Fibroblast of villous mesenchyme (primary cell): ENCODE measurements around the gene FTO. TPM values are rescaled to one million over a fixed set of nuclear protein-coding genes. Genes with fewer than 3 reads are reported as not detected.

ENCODE experiments used
- DNase-seq: peaks from one replicate; pipeline ENCODE4 v3.0.0-alpha.2; 2010; ENCODE audit warnings: low read depth
- H3K4me3 ChIP-seq: 2 replicates; pipeline ENCODE4 v1.5.1; 2011; ENCODE audit warnings: low read depth, mild to moderate bottlenecking, low read length
- total RNA-seq: library from RNA; depleted of rRNA; stranded (reverse); fragments of >200 nt; gene quantifications from 2 replicates; pipeline ENCODE4 v1.2.3, GENCODE V29; 2012
- TF ChIP-seq, protein P1 (sequence below): IDR thresholded peaks from 2 replicates; pipeline ENCODE4 v1.5.1; 2012; ENCODE audit warnings: low read depth, mild to moderate bottlenecking, low read length; ENCODE audit not compliant: insufficient read depth

FTO gene
- total RNA-seq, 1 donor = 157 TPM

DNA sequence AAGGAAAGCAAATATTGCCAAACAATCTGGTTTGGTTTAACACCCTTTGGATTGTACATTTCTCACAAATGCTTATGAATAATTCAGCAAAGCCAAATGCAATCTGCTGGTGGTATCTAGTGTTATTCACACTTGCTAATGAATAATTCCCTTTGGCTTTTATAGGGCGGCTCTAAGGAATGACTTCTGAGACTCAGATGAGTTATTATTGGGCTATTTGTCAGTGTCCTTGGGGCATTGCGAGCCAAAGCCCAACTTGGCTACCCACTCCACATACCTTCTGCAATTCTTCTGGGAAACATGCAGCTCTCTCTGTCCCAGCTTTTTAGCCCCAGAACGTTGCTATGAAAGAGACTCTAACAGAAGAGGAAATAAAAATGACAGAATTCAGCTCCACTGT, 41.1 kb downstream of the FTO start:
- TF ChIP-seq, protein P1, sequence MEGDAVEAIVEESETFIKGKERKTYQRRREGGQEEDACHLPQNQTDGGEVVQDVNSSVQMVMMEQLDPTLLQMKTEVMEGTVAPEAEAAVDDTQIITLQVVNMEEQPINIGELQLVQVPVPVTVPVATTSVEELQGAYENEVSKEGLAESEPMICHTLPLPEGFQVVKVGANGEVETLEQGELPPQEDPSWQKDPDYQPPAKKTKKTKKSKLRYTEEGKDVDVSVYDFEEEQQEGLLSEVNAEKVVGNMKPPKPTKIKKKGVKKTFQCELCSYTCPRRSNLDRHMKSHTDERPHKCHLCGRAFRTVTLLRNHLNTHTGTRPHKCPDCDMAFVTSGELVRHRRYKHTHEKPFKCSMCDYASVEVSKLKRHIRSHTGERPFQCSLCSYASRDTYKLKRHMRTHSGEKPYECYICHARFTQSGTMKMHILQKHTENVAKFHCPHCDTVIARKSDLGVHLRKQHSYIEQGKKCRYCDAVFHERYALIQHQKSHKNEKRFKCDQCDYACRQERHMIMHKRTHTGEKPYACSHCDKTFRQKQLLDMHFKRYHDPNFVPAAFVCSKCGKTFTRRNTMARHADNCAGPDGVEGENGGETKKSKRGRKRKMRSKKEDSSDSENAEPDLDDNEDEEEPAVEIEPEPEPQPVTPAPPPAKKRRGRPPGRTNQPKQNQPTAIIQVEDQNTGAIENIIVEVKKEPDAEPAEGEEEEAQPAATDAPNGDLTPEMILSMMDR = no peak
- H3K4me3 ChIP-seq = no peak overlapping the region
- no peak for DNase-seq

DNA sequence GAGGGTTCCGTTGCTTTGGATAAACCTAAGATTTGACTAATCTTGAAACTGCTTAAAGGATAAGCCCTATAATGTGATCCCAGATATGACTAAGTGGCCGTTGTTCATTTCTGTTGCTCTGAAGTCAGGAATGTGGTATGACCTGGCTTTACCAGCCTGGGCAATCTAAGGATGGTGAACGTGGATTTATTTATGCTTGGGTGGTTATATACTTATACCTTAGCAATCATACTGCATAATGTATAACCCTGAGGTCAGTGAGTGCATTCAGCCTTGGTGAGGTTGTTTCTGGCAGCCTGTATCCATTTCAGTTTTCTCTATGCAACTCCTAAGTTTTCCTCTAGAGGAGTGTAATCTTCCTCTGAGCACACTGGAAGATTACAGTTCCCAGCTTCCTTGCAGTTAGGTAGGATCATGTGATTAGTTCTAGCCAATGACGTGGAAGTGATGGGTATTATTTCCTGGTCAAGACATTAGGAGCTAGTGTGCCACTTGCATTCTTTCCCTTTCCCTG, 41.9 kb downstream of the FTO start:
- no peak overlapping the region for H3K4me3 ChIP-seq

DNA sequence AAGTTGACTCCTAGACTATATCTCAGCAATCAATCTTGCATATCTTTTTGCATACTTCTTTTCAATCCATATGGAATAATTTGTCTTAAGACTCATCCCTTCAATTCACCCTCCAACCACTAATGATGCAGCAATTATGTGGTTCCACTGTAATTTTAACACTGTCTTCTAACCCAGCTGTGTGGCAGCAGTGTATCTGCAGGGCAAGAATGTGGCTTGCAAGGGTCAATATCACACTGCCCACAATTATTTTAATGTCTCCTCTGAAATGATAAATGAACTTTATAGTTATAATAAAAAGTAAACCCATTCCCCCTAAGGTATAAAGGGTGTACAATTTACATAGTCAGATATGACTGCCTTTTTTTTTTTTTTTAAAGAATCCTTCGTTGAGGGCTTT, 48.6 kb downstream of the FTO start:
- DNase-seq = no peak
- H3K4me3 ChIP-seq = no peak overlapping the region
- TF ChIP-seq, protein P1 = no peak

More for the DNA sequence above, 41.9 kb downstream of the FTO start:
- TF ChIP-seq, protein P1 = peak; percentile 26
- DNase-seq = peak; percentile 45

DNA sequence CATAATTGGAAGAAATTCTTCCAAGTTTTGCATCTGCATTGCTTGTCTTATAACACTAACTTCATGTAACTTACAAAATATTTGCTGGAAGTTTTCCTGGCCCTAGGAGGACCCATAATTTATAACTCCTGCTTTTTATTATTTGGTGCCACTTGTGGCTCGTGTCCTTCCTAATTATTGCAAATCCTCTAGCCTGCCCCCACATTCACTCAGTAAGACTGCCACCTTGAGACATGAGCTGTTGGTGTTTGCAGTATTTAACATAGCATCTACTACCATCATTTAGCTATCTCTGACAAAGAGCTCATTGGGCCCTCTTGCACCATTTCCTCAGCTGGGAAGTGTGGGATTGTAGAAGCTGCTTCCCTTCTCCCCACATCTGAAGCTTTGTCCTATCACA, 49.5 kb downstream of the FTO start:
- TF ChIP-seq, protein P1 = no peak
- H3K4me3 ChIP-seq = no peak overlapping the region
- no peak for DNase-seq

DNA sequence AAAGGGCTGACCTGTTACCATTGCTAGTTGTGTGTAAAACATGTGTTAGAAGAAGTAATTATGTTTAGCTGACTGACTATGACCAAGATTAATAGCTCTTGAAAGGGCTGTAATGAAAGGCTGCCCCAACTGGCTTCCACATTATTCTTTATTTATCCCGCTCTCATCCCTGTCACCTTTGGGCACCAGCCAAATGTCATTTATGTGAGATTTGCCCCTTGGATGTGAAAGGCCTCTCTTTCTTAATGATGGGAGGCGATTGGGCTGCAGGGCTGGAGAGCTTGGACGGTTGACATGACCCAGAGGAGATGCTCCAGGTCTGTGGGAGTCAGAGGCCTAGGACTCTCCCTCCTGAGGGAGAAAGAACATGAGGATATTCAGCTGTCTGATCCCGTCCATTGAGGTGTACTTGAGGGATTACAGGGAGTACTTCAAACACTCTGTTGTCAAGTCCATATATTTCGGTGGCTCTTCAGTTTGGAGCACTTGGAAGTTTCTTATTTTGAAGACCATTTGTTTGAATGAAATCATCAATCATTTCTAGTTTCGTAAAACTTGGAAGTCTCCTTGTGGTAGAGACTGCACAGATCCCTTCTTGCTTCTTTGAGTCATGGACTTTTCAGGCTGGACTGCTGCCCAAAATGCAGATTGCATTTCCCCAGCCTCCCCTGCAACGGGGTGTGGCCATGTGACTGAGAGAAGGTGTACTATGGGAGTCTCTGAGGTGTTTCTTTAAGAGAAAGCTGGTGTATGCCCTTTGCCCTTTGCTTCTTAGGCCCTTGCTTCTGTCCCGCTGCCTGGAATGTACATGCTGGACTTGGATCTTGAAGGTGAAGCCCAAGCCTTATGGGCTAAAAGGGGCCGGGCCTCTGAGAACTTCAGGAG, 51.3 kb downstream of the FTO start:
- DNase-seq = peak; percentile 70
- TF ChIP-seq, protein P1 = no peak
- H3K4me3 ChIP-seq = no peak overlapping the region

DNA sequence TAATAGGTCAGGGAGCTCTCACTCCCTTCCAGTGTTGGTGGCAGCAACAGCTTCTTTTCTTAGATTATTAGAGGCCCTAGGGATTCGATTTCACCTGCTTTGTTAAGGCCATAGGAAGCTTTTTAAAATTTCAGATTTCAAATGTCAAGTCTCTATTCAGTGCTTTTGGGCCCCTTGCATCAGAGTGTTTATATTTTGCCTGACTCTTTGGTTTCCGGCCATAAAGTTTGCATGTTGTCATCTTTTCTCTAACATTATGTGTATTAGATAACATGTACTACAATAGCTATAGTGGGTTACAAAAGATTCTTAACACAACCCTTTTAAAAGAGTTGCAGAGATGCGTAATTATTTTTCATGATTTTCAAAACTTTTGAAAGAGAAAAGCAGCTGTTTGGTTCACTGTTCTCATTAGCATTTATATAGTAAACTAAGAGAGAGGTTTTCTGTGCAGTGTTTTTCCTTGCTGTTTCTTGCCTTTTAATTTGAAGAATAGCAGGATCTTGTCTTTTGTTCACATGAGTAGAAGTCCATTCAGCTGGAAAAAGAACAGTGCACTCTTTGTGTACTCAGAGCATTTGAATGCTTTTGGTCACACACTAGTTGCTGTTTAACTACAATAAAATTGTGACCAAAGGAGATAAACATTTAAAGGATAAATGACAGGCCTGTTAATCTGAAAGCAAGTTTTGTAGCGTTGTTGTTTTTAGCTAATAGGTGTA, 52.5 kb downstream of the FTO start:
- DNase-seq = peak; percentile 52
- TF ChIP-seq, protein P1 = no peak
- H3K4me3 ChIP-seq = no peak overlapping the region
